HS-27A (cell line): ENCODE measurements around the gene STMN1.
"Not testable (repeated sequence)": the region's sequence is repeated elsewhere in the genome, so short reads cannot be mapped to it uniquely, and the experiment has no call there.

Source experiments
- DNase-seq: peaks from one replicate; pipeline ENCODE4 v3.0.0-alpha.2; 2012; ENCODE audit warnings: low read depth, missing footprints

Gene STMN1

DNA sequence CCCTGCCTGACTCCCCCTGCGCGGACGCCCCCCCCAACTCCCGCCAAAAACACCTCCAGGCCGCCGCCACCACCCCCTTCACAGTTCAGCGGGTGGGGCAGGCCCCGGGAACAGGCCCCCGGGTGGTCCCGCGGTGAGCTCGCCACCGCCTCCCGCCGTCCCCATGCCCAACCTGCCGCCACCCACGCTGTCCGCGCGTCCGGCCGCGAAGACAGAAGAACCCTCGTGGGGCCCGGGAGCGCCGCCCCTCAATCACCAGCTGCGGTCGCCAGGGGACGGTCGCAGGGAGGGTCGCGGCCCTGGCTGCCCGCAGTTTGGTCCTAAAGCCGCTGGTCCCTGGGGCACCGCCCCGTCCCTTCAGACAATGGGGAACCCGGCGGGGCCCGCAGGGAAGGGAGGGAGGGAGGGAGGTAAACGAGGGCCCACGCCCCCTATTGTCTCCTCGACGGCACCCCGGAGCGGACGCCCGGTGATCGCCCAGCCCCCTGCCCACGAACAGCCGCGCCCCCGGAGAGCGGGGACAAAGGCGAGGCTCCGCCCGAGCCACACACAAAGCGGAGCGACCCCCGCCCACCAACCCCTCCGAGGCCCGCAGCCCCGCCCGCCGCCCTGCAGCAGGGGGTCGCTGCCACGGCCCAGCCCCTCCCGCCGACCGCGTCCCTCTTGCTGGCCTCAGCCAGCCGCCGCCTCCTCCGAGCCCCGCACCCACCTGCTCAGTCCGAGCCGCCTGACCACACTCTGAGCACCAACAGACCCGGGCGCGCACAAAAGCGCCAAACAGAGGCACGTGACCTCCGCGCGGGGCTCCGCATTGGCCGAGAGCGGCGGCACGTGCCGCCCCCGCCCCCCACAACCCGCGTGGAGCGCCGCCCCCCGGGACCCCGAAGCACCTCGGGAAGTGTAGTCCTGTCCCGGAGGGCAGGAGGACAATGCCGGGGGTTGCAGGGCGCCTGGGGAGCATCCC, at the start of gene STMN1:
Gene STMN1, minus strand, starts transcription at position 740 of the 964 bp plus-strand sequence. CDS start 1,743 bp downstream, outside the sequence.
- peak; percentile 84 for DNase-seq

DNA sequence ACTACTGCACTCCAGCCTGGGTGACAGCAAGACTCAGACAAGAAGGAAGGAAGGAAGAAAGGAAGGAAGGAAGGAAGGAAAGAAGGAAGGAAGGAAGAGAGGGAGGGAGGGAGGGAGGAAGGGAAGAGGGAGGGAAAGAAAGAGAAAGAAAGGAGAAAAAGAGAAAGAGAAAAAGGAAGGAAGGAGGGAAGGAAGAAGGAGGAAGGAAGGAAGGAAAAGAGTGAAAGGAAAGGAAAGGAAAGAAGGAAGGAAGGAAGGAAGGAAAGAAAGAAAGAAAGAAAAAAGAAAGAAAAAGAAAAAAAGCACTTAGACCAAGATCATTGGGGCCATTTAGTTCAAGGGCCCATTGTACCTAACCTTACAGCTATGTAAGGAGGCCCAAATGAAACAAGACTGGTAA, 49.3 kb upstream of the STMN1 start:
- DNase-seq, result no peak

DNA sequence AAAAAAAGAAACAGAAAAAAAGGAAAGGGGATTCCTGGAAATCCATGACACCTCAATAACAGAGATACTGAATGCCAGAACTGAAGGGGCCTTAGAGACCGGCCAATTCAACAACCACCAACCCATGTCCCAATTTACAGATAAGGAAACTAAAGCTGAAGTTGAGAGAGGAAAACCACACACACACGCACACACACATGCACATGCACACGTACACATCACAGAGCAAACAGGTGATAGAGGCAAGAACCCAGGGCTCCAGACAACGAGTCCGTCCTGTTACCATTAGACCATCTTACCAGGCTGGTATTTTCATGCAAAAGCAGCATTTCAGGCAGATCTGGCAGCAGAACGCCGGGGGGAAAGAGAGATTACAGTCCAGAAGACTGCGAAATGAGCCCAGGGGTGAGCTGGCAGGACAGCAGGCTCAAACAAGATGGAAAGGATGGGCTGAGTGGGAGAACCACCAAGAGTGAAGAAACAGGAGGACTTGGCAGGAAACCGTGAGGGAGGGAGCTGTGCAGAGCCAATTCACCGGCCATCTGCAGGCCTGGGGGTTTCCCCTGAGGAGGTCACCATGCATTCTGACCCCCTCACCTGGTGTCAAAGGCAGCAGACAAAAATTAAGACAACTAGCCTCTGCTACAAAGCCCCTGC, 48.2 kb upstream of the STMN1 start:
- DNase-seq, result no peak

DNA sequence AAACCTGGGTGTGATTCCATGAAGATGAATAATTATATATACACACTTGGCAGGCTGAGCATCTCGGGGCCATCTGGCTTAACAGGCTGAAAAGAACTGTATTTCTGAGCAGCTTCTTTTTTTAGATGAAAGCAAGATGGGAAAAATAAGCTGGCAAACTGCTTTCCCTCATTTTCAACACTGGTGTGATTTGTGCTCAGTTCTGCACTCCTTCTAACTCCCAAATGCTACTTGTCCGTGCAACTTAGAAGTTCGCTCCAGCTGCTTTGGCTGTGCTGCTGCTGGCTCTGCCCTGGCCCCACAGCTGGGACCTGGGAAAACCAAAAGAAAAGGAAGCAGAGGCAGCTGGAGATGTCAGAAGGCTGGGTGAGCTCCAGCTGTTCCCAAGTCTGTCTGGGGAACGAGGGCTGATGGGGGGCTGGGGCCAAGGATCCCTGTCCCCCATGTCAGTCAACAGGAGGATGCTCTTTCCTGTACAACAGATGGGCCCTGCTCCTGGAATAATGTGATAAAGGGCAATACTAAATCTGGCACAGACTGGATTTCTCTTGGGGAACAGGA, 46.7 kb upstream of the STMN1 start:
- DNase-seq, result no peak

DNA sequence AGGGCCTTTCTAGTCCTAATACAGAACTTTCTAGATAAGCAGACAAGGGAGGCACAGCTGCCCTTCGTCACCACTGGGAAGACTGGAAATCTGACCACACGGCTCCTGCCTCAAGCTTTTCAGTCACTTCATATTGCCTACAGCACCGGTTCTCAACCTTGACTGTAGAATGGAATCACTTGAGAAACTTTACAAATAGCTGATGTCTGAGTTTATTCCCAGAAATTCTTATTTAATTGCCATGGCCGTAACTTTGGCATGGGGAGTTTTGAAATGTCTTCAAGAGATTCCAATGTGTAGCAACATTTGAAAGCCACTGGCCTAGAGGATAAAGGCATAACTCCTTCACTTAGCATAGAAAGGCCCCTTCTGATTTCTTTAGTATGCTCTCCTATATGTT, 42.4 kb upstream of the STMN1 start:
- DNase-seq, result no peak

DNA sequence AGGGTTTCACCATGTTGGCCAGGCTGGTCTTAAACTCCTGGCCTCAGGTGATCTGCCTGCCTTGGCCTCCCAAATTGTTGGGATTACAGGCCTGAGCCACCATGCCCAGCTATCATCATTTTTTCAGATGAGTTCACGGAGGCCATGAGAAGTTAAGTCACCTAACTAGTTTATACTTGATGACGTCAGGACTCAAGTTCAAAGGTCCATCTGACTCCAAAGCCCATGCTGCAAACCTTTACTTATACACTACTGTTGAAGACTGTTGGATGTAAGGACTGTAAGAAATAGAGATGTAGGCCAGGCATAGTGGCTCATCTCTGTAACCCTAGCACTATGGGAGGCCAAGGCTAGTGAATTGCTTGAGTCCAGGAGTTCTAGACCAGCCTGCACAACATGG, 40.8 kb upstream of the STMN1 start:
- no peak for DNase-seq

DNA sequence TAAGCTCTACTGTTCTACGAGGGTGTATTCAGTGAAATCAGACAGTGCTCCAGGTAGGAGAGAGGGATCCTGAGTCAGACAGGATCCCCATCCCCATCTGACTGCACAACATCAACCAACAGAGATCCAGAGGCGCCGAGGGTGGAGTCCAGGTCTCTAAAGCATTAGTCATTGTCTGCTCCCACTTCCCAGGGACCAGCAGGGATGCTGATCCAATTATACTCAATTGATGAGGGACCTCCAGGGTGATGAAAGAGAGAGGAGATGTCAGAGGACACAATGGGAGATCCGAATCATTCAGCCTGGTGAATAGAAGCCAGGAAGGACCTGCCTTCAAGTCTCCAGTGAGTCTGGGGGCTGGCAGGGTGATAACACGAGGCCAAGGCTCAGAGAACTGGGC, 39.5 kb upstream of the STMN1 start:
- DNase-seq, result no peak

DNA sequence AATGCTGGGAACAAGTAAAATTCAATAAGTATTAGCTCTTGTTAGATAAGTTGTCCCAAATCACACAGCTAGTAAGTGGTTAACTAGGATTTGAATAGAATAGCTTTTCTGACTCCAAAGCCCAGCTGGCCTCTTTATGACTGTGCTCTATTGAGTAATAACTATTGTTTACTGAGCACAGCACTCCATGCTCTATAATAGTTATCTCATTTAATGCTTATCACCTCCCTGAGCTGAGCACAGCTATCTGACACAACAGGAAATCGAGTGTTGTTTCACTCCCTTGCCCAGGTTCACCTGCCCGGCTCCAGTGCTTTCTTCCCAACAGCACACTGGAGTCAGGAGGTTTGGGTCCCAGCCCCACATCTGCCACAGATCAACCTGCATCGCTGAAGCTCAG, 38.8 kb upstream of the STMN1 start:
- DNase-seq, result no peak

DNA sequence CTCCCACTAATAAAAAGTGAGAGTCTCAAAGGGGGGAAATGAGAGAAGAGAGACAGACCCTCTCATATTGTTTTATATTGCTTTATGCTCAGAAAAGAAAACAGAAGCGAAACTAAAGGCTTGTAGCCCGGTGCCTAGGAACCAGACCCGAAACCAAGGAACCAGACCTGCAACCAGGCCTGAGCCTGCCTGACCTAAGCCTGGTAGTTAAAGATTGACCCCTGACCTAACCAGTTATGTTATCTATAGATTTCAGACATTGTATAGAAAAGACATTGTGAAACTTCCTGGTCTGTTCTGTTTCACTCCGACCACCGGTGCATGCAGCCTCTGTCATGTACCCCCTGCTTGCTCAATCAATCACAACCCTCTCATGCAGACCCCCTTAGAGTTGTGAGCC, 37.3 kb upstream of the STMN1 start:
- DNase-seq, result not testable (repeated sequence)

DNA sequence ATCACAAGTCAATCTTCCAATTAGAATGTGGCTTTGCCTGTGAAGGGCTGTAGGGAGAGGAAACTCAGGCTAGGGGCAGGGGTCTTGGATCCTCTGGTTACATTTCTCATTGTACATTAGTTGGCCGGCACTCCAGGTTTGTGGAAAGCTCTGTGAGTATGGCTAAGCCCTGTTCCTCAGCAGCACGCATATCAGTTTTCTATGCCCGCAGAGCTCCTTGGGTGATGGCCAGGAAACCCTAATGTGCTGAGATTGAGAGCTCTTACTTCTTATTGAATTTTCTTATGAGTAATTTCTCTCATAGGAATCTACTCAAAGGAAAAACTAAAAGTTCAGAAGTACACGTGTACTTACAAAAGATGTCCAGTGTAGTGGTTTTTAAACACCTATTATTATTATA, 30.7 kb upstream of the STMN1 start:
- no peak for DNase-seq

DNA sequence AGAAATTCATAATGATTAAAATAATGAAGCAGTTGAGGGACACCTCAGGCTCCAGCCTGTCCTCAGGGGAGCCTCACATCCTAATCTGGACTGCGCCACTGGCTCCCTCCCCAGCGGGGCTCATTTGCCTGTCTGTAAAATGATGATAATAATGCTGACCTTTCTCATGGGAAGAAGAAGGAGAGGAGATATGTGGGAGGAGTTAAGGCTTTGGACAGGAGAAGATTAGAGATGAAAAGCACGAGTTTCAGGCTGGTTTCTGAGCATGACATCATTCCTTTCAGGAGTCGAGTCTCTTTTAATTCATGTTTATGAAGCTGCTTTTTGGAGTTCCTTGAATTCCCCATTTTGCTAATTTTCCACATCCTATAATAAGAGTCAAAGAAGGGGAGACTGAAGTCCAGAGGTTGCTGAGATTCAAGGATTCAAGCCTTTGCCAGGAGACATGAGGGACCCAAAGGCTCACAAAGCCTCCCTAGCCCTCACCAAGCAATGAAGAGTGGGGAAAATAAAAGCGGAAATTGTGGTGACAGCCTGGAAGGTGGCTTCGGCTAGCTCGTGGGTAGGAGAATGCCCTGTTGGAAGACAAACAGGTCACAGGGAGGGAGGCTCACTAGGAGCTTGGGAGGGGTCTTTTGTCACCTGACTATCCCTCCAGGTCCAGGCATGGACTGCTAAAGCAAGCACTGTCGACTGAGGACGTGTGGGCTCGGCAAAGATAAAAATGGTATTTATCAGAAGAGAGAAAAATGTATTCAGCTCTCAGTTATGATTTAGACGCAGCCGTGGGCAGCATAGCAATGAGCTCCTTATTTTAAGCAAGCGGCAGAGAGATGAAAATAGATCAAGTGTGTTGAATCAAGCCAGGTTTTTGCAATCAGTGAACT, 27.5 kb upstream of the STMN1 start:
- DNase-seq, result no peak

DNA sequence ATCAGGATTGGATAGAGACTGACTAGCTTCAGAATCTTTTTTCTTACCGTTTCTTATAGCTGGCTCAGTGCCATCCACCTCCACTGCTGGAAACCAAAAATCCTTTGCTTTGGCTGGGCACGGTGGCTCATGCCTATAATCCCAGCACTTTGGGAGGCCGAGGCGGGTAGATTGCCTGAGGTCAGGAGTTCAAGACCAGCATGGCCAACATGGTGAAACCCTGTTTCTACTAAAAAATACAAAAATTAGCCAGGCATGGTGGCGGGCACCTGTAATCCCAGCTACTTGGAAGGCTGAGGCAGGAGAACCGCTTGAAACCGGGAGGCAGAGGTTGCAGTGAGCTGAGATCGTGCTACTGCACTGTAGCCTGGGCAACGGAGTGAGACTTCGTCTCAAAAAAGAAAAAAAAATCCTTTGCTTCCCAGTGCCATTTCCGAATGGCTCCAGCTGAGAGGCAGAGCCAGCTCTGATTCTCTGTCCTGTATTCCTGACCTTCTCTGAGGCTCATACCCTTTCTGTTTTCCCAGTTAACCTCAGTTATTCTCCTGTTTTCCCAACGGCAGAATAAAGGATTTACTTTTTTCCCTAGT, 26.7 kb upstream of the STMN1 start:
- not testable (repeated sequence) for DNase-seq

DNA sequence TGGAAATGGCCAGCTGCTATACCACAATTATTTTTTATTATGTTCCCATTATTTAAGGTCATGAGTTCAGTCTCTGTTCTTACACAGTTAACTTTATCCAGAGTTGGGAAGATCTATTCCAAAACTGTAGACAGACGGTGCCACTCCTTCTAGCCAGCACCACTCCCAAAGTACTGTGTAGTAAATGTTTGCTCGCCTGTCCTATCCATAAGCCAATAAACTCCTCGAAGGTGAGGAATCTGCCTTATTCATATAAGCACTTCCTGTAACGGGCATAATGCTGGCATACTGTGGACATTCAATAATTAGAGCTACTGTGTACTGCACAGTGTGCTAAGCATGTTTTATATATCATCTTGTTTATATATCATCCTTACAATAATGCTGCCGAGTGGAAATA, 26.1 kb upstream of the STMN1 start:
- no peak for DNase-seq

DNA sequence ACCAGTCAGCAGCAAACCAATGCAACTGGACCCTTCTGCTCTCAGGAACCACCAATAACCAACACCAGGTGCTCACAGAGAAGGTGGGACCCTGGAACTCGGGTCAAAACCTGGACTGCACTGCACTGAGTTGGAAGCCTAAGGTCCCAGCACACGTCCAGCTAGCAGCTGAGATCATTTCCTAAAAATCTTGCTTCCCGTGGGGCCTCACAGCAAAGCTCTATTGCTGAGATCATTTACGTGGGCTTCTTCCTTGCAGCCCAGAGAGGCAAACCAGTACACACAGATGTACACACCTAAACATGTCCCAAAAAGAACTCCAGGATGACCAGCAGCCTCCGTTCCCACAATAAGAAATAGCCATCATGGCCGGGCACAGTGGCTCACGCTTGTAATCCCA, 22.8 kb upstream of the STMN1 start:
- DNase-seq, result no peak

DNA sequence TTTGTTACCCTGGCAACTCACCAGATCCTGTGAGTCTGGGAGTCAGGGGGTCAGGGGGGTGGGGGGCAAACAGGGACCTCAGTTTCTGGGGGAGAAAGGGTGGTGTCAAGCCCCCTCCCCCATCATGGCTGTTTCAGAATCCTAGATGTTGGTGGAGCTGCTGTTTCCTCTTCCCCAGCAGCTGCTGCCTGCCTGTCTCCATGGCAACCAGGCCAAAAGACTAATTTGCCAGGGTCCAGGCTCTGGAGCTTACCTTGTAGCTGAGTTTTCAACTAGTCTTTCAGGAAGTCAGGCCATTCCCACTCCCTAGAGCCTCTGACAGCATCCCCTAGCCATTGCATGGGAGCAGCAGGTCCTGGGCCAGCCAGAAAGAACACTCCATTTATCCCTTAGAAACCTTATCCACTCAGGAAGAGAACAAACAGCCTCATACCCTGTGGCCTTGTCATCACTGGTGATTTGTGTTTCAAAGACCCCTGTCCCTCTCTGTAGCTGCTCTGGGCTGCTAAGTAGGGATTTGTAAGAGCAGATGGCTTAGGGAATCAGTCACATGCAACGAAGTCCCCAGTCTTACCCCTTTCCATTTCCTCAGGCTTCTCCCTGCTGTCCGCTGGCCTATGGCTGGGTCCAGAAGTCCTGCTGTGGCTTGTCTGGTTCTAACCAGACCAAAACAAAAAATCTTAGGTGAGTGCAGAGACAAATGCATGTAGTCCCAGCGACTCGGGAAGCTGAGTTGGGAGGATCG, 21.5 kb upstream of the STMN1 start:
- no peak for DNase-seq

DNA sequence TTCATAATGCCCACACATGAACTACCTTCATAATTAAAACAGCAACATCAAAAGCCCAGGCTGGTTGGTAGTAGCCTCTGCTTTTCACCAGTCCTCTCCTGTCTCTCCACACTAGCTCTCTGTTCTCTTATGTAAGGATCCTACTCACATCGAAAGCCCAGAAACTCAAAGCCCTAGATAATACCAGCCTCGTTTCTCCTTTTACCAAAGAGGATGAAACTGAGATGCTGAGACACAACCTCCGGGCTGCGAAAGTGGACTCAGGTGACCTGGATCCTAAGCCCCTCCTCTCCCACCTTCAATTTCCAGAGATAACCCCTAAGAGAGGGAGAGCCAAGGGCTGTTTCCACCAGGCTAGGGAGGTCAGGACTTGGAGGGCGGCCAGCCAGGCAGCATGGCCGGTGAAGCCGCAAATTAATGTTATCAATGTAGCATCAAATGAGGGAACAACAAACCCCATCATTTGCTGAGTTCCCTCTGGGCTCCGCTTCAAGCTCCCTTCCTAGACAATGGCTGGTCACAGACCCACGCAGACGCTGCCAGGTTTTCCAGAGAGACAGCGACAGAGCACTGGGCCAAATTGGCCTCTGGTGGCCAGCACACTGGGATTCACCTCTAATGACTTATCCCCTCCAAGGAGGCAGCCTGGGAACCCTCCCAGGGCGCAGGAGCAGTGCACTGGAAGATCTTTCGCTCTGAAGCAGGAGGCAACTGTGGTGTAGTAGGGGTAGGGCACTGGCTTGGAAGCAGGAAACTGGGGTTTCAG, 20.7 kb upstream of the STMN1 start:
- no peak for DNase-seq

DNA sequence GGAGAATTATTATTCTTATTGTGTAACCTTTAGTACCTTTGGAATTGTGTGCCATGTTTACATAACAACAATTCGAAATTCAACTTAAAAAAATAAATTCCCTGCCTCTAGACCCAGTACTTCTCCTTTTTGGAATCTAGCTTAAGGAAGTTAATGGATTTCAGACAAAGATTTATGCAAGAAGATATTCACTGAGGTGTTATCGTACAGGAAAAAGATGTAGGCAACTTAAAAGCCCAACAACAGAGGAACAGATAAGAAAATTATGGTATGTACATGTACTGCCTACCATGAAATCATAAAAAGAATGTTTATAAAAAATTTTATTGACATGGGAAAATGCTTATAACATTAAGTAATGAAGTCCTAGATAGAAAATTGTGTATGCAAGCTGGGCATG, 18.2 kb upstream of the STMN1 start:
- DNase-seq, result no peak

DNA sequence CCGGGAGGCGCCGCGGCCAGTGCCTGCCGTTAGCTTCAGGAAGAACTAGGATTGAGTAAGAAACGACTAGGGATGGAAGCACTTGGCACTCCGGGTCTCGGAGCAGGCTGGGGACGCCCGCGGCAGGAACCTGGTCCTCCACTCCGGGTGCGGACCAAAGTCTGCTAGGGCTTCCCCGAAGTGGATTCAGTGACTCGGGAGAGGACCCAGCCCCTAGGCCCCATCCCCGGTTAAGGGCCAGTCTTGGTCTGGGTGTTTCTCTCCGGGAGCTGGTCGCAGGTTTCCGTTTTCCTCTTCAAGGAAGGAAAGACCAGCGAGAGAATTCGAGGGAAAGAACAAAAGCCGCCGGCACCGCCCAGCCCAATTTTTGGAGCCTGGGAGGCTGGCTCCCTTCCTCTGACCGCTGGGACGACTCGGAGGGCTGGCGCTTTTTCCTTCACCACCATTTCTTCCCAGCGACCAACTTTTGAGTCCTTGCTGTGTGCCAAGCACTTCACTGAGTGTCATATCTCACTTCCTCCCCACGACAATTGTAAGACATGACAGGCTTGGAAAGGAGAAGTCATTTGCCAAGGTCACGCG, 16.8 kb upstream of the STMN1 start:
- DNase-seq, result no peak

DNA sequence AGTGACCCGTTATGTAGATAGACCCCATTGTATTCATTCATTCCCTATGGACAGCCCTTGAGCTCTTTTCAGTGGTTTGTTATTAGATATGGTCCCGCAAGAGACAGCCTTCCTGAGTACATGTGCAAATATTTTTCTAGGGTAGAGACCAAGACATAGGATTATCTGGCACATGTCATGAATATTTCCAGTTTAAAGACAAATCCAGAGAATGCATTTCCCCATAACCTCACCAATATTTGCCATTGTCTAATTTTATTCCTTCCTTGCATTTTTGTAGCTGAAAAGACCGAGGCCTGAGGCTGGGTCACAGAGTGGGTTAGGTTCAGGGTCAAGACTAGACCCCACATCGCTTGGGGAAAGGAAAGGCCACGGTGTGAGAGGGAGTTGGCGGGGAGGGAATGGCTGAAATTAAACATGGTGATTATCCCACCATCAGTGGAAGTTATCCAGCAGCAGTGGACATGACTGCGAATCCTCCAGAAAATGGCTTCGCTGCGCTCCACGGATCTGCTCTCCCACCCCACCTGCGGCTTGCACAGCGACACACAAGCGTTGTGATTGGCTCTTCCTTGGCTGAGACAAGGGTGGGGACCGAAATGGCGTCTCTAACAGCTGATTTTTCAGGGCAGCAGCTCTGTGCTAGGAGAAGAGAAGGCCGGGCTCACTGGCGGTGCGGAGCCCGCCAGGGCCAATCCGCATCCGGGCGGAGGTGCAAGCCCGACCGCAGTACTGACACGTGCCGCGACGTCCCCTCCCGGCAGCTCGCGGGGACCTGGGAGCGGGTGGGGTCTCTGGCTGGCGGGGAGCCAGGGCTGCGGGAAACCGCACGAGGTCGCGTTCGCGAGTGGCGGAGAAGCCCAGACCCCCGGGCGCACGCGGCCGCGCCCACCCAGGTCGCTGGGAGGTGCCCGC, 16.1 kb upstream of the STMN1 start:
- DNase-seq, result no peak
